Glomerular visceral epithelial cell (primary cell): ENCODE results near the gene CCDC200.
"Not testable (repeated sequence)": the region's sequence is repeated elsewhere in the genome, so short reads cannot be mapped to it uniquely, and the experiment has no call there.

Source experiments
- DNase-seq: peaks from one replicate; pipeline ENCODE4 v3.0.0-alpha.2; 2016; ENCODE audit errors: extremely low spot score

The CCDC200 gene

GRCh38 chr17:43228020-43228782, at the start of gene CCDC200:
TSS of gene CCDC200 (minus strand) at chr17:43228623. CDS start at chr17:43228554, 69 bp downstream.
- not testable (repeated sequence) for DNase-seq

GRCh38 chr17:43272914-43273313, 44.5 kb upstream of the CCDC200 start:
- DNase-seq, result not testable (repeated sequence)

- DNase-seq, result not testable (repeated sequence)
These were observed 44.1 kb upstream of the CCDC200 start for GRCh38 chr17:43272483-43272882.

- not testable (repeated sequence) for DNase-seq
These were observed 42.4 kb upstream of the CCDC200 start for GRCh38 chr17:43270552-43271504.

GRCh38 chr17:43246456-43246855, 18.0 kb upstream of the CCDC200 start:
- DNase-seq, result not testable (repeated sequence)

GRCh38 chr17:43240596-43241352, 12.4 kb upstream of the CCDC200 start:
- DNase-seq, result not testable (repeated sequence)

- DNase-seq, result not testable (repeated sequence)
These were observed 11.2 kb upstream of the CCDC200 start for GRCh38 chr17:43239597-43239996.

- not testable (repeated sequence) for DNase-seq
These were observed 5.5 kb upstream of the CCDC200 start, which contains the start of gene RNU2-1 for GRCh38 chr17:43233877-43234276. TSS of gene RNU2-1 (minus strand) at chr17:43233977.

- DNase-seq, result not testable (repeated sequence)
These were observed 4.8 kb upstream of the CCDC200 start for GRCh38 chr17:43233263-43233662.

GRCh38 chr17:43232021-43232699, 3.7 kb upstream of the CCDC200 start:
- DNase-seq, result not testable (repeated sequence)

- DNase-seq, result not testable (repeated sequence)
These were observed 3.0 kb upstream of the CCDC200 start for GRCh38 chr17:43231205-43232020.

- DNase-seq, result no peak
These were observed 2.0 kb downstream of the CCDC200 start for GRCh38 chr17:43226393-43226792.

GRCh38 chr17:43224146-43224705, 4.2 kb downstream of the CCDC200 start:
- DNase-seq, result no peak

- DNase-seq, result no peak
These were observed 7.8 kb downstream of the CCDC200 start for GRCh38 chr17:43220511-43221125.

GRCh38 chr17:43219746-43220380, 8.6 kb downstream of the CCDC200 start:
- DNase-seq, result no peak

GRCh38 chr17:43219001-43219400, 9.4 kb downstream of the CCDC200 start:
- DNase-seq, result no peak

- DNase-seq, result no peak
These were observed 10.8 kb downstream of the CCDC200 start for GRCh38 chr17:43217614-43218087.

GRCh38 chr17:43216762-43217613, 11.4 kb downstream of the CCDC200 start:
- no peak for DNase-seq
